ENCODE results near the gene KHNYN.

The KHNYN gene

GRCh38 chr14:24414077-24414476 is 15.7 kb upstream of the KHNYN start:
- Histone ChIP-seq H3K27ac (ENCODE audit: extremely low read depth, low read depth, low read length) (no peak overlapping the region), H3K9me3 (ENCODE audit: control insufficient read depth, insufficient read depth, low read depth, low read length) (no peaks in the 10 kb centered on the region), H3K4me1 (ENCODE audit: control insufficient read depth, insufficient read depth, low read length) (no peaks in the 10 kb centered on the region), H3K4me3 (ENCODE audit: low read depth, low read length) (no peak overlapping the region), H3K36me3 (ENCODE audit: control insufficient read depth in 2 of 2, insufficient read depth in 1 of 2, low read length in 2 of 2) (peaks cover 0 to 68% of the 10 kb centered on the region in 2 experiments; a peak in 1 of 3 replicates)
- TF ChIP-seq SP3 (tag by site-specific recombination; IDR thresholded peaks at IDR 0.05) (no peak), ZNF10 (tag by site-specific recombination; IDR thresholded peaks at IDR 0.05) (no peak), ZNF544 (tag by site-specific recombination; IDR thresholded peaks at IDR 0.05) (no peak), ZIC2 (tag by site-specific recombination; IDR thresholded peaks at IDR 0.05) (no peak), ZNF561 (tag by site-specific recombination; IDR thresholded peaks at IDR 0.05; ENCODE audit: borderline replicate concordance) (no peak), ZBTB17 (tag by site-specific recombination; IDR thresholded peaks at IDR 0.05) (no peak), ZNF596 (tag by site-specific recombination; IDR thresholded peaks at IDR 0.05) (no peak), ZNF639 (tag by site-specific recombination; IDR thresholded peaks at IDR 0.05) (no peak), ZNF660 (tag by site-specific recombination; IDR thresholded peaks at IDR 0.05) (no peak), ZNF433 (tag by site-specific recombination; IDR thresholded peaks at IDR 0.05; ENCODE audit: low read depth) (no peak), ZNF558 (tag by site-specific recombination; IDR thresholded peaks at IDR 0.05) (no peak)
- ChIA-PET POLR2A (no interaction called here), CTCF (interaction anchor here (0.7 to 3.3 kb wide), 7 partner anchors 10 to 172 kb away, joined by 3 to 23 read pairs (median 5); partner anchors contain the start of gene TINF2)

GRCh38 chr14:24414732-24415420 is 14.9 kb upstream of the KHNYN start:
- Histone ChIP-seq H3K9me3 (ENCODE audit: control insufficient read depth, insufficient read depth, low read depth, low read length) (no peaks in the 10 kb centered on the region), H3K27ac (ENCODE audit: extremely low read depth, low read depth, low read length) (no peak overlapping the region), H3K36me3 (ENCODE audit: control insufficient read depth in 2 of 2, insufficient read depth in 1 of 2, low read length in 2 of 2) (peaks cover 0 to 60% of the 10 kb centered on the region in 2 experiments; a peak in 1 of 3 replicates), H3K4me3 (ENCODE audit: low read depth, low read length) (no peak overlapping the region), H3K4me1 (ENCODE audit: control insufficient read depth, insufficient read depth, low read length) (no peaks in the 10 kb centered on the region)
- TF ChIP-seq BCL11A (tag by site-specific recombination; IDR thresholded peaks at IDR 0.05; ENCODE audit: low read depth): no peak
- TF ChIP-seq GLIS1 (tag by site-specific recombination; IDR thresholded peaks at IDR 0.05): peak; percentile 26; the same call in 1 of the 2 replicates
- no peak for TF ChIP-seq ZBTB17 (tag by site-specific recombination; IDR thresholded peaks at IDR 0.05)
- POLR2A ChIA-PET: no interaction called here
- CTCF ChIA-PET: interaction anchor here (0.7 to 1.9 kb wide), 4 partner anchors 11 to 172 kb away, joined by 3 to 9 read pairs (median 4); partner anchors contain the start of gene TINF2

GRCh38 chr14:24415421-24416253 is 14.1 kb upstream of the KHNYN start:
- H3K36me3 ChIP-seq (ENCODE audit: control insufficient read depth in 2 of 2, insufficient read depth in 1 of 2, low read length in 2 of 2): peaks cover 0 to 53% of the 10 kb centered on the region in 2 experiments; a peak in 1 of 3 replicates
- ChIA-PET CTCF (interaction anchor here (1.4 kb wide), 1 partner anchor 50 kb away, joined by 3 read pairs; no protein-coding TSS in a partner anchor), POLR2A (no interaction called here)
- H3K27ac ChIP-seq (ENCODE audit: extremely low read depth, low read depth, low read length): no peak overlapping the region
- no peaks in the 10 kb centered on the region for H3K4me1 ChIP-seq (ENCODE audit: control insufficient read depth, insufficient read depth, low read length)
- H3K9me3 ChIP-seq (ENCODE audit: control insufficient read depth, insufficient read depth, low read depth, low read length): no peaks in the 10 kb centered on the region
- TF ChIP-seq ZNF561 (tag by site-specific recombination; IDR thresholded peaks at IDR 0.05; ENCODE audit: borderline replicate concordance) (no peak), MYNN (tag by site-specific recombination; IDR thresholded peaks at IDR 0.05; ENCODE audit: borderline replicate concordance) (no peak), ZNF148 (tag by site-specific recombination; IDR thresholded peaks at IDR 0.05; ENCODE audit: borderline replicate concordance) (no peak)
- no peak overlapping the region for H3K4me3 ChIP-seq (ENCODE audit: low read depth, low read length)

Data from HEK293 (cell line).